Heart right ventricle (tissue), 16 donors: ENCODE measurements around the gene OR4C6. TPM values are rescaled to one million over a fixed set of nuclear protein-coding genes. Genes with fewer than 3 reads are reported as not detected.
A peak's percentile ranks its signal among the peaks of the same experiment; 100 is the strongest.

Experiments
- ATAC-seq, 8 donors: fragments of 200-7000 bp; cut with Tn5 transposase; one replicate each; pipeline ENCODE4 v1.9.1; 2020; ENCODE audit warnings: mild to moderate bottlenecking in 8 of 8, moderate library complexity in 8 of 8, moderate number of reproducible peaks in 1 of 8
- DNase-seq, 2 donors: peaks; one replicate each; pipeline ENCODE4 v3.0.0-alpha.2; 2020
- H3K27ac ChIP-seq, 10 donors: fragments of 200-600 bp; sonication (generic) in 2 of 10; one replicate each; pipeline versions ENCODE4 v1.5.0 to v1.8.0; 2020 to 2022; ENCODE audit warnings: mild to moderate bottlenecking in 3 of 10
- H3K27me3 ChIP-seq, 7 donors: fragments of 200-600 bp; one replicate each; pipeline ENCODE4 v1.8.0; 2021 to 2022; ENCODE audit warnings: mild to moderate bottlenecking in 2 of 7
- H3K36me3 ChIP-seq, 9 donors: fragments of 200-600 bp; sonication (generic) in 1 of 9; one replicate each; pipeline versions ENCODE4 v1.5.0 to v1.8.0; 2020 to 2022; ENCODE audit warnings: mild to moderate bottlenecking in 2 of 9
- H3K4me1 ChIP-seq, 9 donors: fragments of 200-600 bp; sonication (generic) in 1 of 9; one replicate each; pipeline versions ENCODE4 v1.5.0 to v1.8.0; 2020 to 2022; ENCODE audit warnings: mild to moderate bottlenecking in 4 of 9
- H3K4me3 ChIP-seq, 10 donors: fragments of 200-600 bp; sonication (generic) in 2 of 10; one replicate each; pipeline versions ENCODE4 v1.5.0 to v1.8.0; 2020 to 2022; ENCODE audit warnings: mild to moderate bottlenecking in 7 of 10, moderate library complexity in 2 of 10
- H3K9me3 ChIP-seq, 11 donors: fragments of 200-600 bp in 10 of 11; sonication (generic) in 2 of 11; one replicate each; pipeline versions ENCODE4 v1.5.0 to v1.8.0; 2013 to 2022; ENCODE audit warnings: mild to moderate bottlenecking in 2 of 11, control low read depth in 1 of 11, moderate library complexity in 1 of 11
- CTCF ChIP-seq, 9 donors: fragments of 200-600 bp; sonication (generic) in 2 of 9; IDR thresholded peaks; one replicate each; pipeline versions ENCODE4 v1.5.0 to v1.8.0; 2021 to 2022; ENCODE audit warnings: antibody characterized with exemption in 9 of 9, mild to moderate bottlenecking in 5 of 9, moderate library complexity in 1 of 9
- WGBS, 2 donors: extraction: QIAGEN DNeasy Blood & Tissue Kit; methylation state at CpG; one replicate each; pipeline ENCODE4 v1.1.7; 2013; ENCODE audit warnings: inconsistent platforms in 1 of 2; 5-methylcytosine and 5-hydroxymethylcytosine counted together
- intact Hi-C, 10 donors: fragments of 100-400 bp; cut with DNase I; formaldehyde crosslinking; loops; one replicate each; pipeline versions ENCODE4 v1.11.1 to v1.14.2; 2022
- polyA plus RNA-seq, 2 donors: library from polyadenylated mRNA; stranded (reverse); fragments of 200-250 nt; gene quantifications; one replicate each; pipeline ENCODE4 v1.2.3, GENCODE V29; 2013
- total RNA-seq, 10 donors: library from RNA; stranded (reverse); fragmentation: NEBNext Ultra II Directional in 3 of 10; extraction: Animal tissue kit (Norgen Biotek cat#: 25700) in 3 of 10; gene quantifications; one replicate each; pipeline versions ENCODE4 v1.2.1 to v1.2.4, GENCODE V29; 2021 to 2023
- donor health status: Arrhythmogenic right ventricular cardiomyopathy.
- donor health status: ischemic (EF 13 %, LVEDD 7.1; RV severe dilation, severe dysfunction).
- donor health status: healthy with polysubstance abuse.
- donor health status: DM: no; HTN: yes; CAD: no.
- donor health status: DM: no; HTN: no; CAD: no.
- donor health status: ischemic (EF 25% LVEDD 6.9; RV normal size, moderate dysfunction).
- donor health status: ischemic (EF 25% LVEDD 5.7; RV mildly dilated, moderate dysfunction).
- donor health status: healthy.
- donor health status: DM: yes; HTN: yes; CAD: no.
- donor health status: Ischemic cardiomyopathy.
- donor health status: ischemic (EF 35%, LVEDD 5.7; RV mildly dilated, moderate dysfunction).
- donor health status: nonischemic (EF 11% LVEDD 7.7; RV severe dilation, severe dysfunction).
- donor health status: DM: yes; HTN: yes; CAD: no.
- donor health status: PGD.
- donor health status: ischemic (EF 29% LVEDD 5.4; RV normal size, mild dysfunction).
- donor health status: nonischemic (EF 23%, LVEDD 6.1; RV moderate dilation, normal function).

Gene OR4C6
- total and polyA plus RNA-seq, 12 donors: not detected

GRCh38 chr11:55707029-55707428 lies 45.0 kb downstream of the OR4C6 start:
- peak in 7 of 9 donors; percentile 35 to 60 (median 47) for TF ChIP-seq CTCF (IDR thresholded peaks at IDR 0.05)
- H3K4me3 ChIP-seq: no peak overlapping the region

GRCh38 chr11:55714982-55715888 lies 53.2 kb downstream of the OR4C6 start:
- 20 to 27% methylated on average over 10 of the region's 10 CpGs for whole genome bisulfite sequencing, 2 donors
- peak in 1 of 9 donors; percentile 9 for TF ChIP-seq CTCF (IDR thresholded peaks at IDR 0.05)
- intact Hi-C loops: no loop called here
- Histone ChIP-seq H3K4me1 (no peaks in the 10 kb centered on the region), H3K9me3 (peaks cover 0 to 11% (median 0%) of the 10 kb centered on the region in 11 donors), H3K27ac (no peak overlapping the region), H3K4me3 (no peak overlapping the region), H3K27me3 (no peaks in the 10 kb centered on the region), H3K36me3 (no peaks in the 10 kb centered on the region)
- ATAC-seq: no peak
- no peak for DNase-seq

More at GRCh38 chr11:55707029-55707428, 45.0 kb downstream of the OR4C6 start:
- DNase-seq (no peak), ATAC-seq (no peak)
- no peak overlapping the region for H3K27ac ChIP-seq
- peaks cover 0 to 33% (median 11%) of the 10 kb centered on the region in 11 donors for H3K9me3 ChIP-seq
- intact Hi-C loops: no loop called here
- no peaks in the 10 kb centered on the region for H3K36me3 ChIP-seq
- no peaks in the 10 kb centered on the region for H3K27me3 ChIP-seq
- no peaks in the 10 kb centered on the region for H3K4me1 ChIP-seq

Other genes with a start within 250 kb of the OR4C6 start
- gene OR4C15, start 107.7 kb upstream of the OR4C6 start, total RNA-seq: not detected
- not detected for gene OR4C15, start 107.7 kb upstream of the OR4C6 start, polyA plus RNA-seq
- gene OR4C16, start 90.1 kb upstream of the OR4C6 start, total RNA-seq: not detected
- gene OR4C16, start 90.1 kb upstream of the OR4C6 start, polyA plus RNA-seq: not detected
- not detected for gene OR4C11, start 54.6 kb upstream of the OR4C6 start, total RNA-seq
- not detected for gene OR4C11, start 54.6 kb upstream of the OR4C6 start, polyA plus RNA-seq
- not detected for gene OR4P4, start 27.1 kb upstream of the OR4C6 start, total RNA-seq
- not detected for gene OR4P4, start 27.1 kb upstream of the OR4C6 start, polyA plus RNA-seq
- not detected for gene OR4S2, start 13.9 kb upstream of the OR4C6 start, total RNA-seq
- gene OR4S2, start 13.9 kb upstream of the OR4C6 start, polyA plus RNA-seq: not detected
- gene OR5D13, start 111.2 kb downstream of the OR4C6 start, total RNA-seq: not detected
- not detected for gene OR5D13, start 111.2 kb downstream of the OR4C6 start, polyA plus RNA-seq
- gene OR5D14, start 133.4 kb downstream of the OR4C6 start, total RNA-seq: not detected
- gene OR5D14, start 133.4 kb downstream of the OR4C6 start, polyA plus RNA-seq: not detected
- not detected for gene OR5L1, start 149.2 kb downstream of the OR4C6 start, total RNA-seq
- gene OR5L1, start 149.2 kb downstream of the OR4C6 start, polyA plus RNA-seq: not detected
- gene OR5D18, start 157.4 kb downstream of the OR4C6 start, total RNA-seq: not detected
- gene OR5D18, start 157.4 kb downstream of the OR4C6 start, polyA plus RNA-seq: not detected
- gene OR5L2, start 165.0 kb downstream of the OR4C6 start, total RNA-seq: not detected
- gene OR5L2, start 165.0 kb downstream of the OR4C6 start, polyA plus RNA-seq: not detected
- gene OR5D16, start 176.6 kb downstream of the OR4C6 start, total RNA-seq: not detected
- not detected for gene OR5D16, start 176.6 kb downstream of the OR4C6 start, polyA plus RNA-seq
- gene TRIM51, start 221.1 kb downstream of the OR4C6 start, total RNA-seq: not detected
- not detected for gene TRIM51, start 221.1 kb downstream of the OR4C6 start, polyA plus RNA-seq